Heart left ventricle (tissue), 13 donors: ENCODE data around the gene IGF1R.

Experiments used
- CTCF ChIP-seq, 12 donors: fragments of 200-600 bp; sonication (generic) in 4 of 12; IDR thresholded peaks; one replicate each; pipeline versions ENCODE4 v1.5.0 to v1.8.0; 2018 to 2022; ENCODE audit warnings: antibody characterized with exemption in 12 of 12, mild to moderate bottlenecking in 5 of 12
- POLR2A ChIP-seq, 2 donors: fragments of 450-650 bp; IDR thresholded peaks; one replicate each; pipeline ENCODE4 v1.6.1; 2017; ENCODE audit warnings: antibody characterized with exemption in 2 of 2, mild to moderate bottlenecking in 2 of 2, moderate library complexity in 2 of 2
- donor health status: ischemic (EF 13 %, LVEDD 7.1; RV severe dilation, severe dysfunction).
- donor health status: DM: no; HTN: yes; CAD: no.
- donor health status: DM: no; HTN: no; CAD: no.
- donor health status: ischemic (EF 25% LVEDD 6.9; RV normal size, moderate dysfunction).
- donor health status: ischemic (EF 25% LVEDD 5.7; RV mildly dilated, moderate dysfunction).
- donor health status: ischemic (EF 35%, LVEDD 5.7; RV mildly dilated, moderate dysfunction).
- donor health status: nonischemic (EF 11% LVEDD 7.7; RV severe dilation, severe dysfunction).
- donor health status: DM: yes; HTN: yes; CAD: no.
- donor health status: PGD.
- donor health status: ischemic (EF 29% LVEDD 5.4; RV normal size, mild dysfunction).
- donor health status: nonischemic (EF 23%, LVEDD 6.1; RV moderate dilation, normal function).

- TF ChIP-seq CTCF (IDR thresholded peaks at IDR 0.05) (no peak), POLR2A (IDR thresholded peaks at IDR 0.05) (no peak)
Measured at GRCh38 chr15:98998279-98998678, 349.9 kb downstream of the IGF1R start.
